Measurements from ENCODE around the gene ATP2C2. TPM values are rescaled to one million over a fixed set of nuclear protein-coding genes. Genes with fewer than 3 reads are reported as not detected.

Gene ATP2C2
- total and polyA plus RNA-seq, 12 donors: 0.07 to 2.2 (median 0.54) TPM; not detected in 2

- peak in 2 of 7 donors; percentile 6 to 34 for DNase-seq
- Histone ChIP-seq H3K4me3 (no peak overlapping the region), H3K27ac (no peak overlapping the region), H3K27me3 (no peaks in the 10 kb centered on the region), H3K4me1 (replicated peaks in 1 of 2) (no peaks in the 10 kb centered on the region), H3K36me3 (replicated peaks in 1 of 2) (no peaks in the 10 kb centered on the region), H3K9me3 (replicated peaks in 1 of 3) (no peaks in the 10 kb centered on the region)
- 95 to 98% (median 96%) methylated on average over 6 of the region's 6 CpGs for WGBS, 4 donors
- intact Hi-C loops (cut with DNase I): no loop called here
- TF ChIP-seq POLR2A (IDR thresholded peaks at IDR 0.05): no peak
- TF ChIP-seq CTCF (IDR thresholded peaks at IDR 0.05): no peak
Observed at GRCh38 chr16:84465154-84465553, 96.8 kb downstream of the ATP2C2 start.

GRCh38 chr16:84466692-84467091, 98.4 kb downstream of the ATP2C2 start:
- intact Hi-C loops (cut with DNase I): no loop called here
- Histone ChIP-seq H3K27me3 (no peaks in the 10 kb centered on the region), H3K4me1 (replicated peaks in 1 of 2) (no peaks in the 10 kb centered on the region), H3K36me3 (replicated peaks in 1 of 2) (no peaks in the 10 kb centered on the region), H3K9me3 (replicated peaks in 1 of 3) (no peaks in the 10 kb centered on the region), H3K27ac (no peak overlapping the region), H3K4me3 (no peak overlapping the region)
- DNase-seq: no peak
- no peak for TF ChIP-seq POLR2A (IDR thresholded peaks at IDR 0.05)
- no peak for TF ChIP-seq CTCF (IDR thresholded peaks at IDR 0.05)
- whole genome bisulfite sequencing, 4 donors: 48 to 95% (median 67%) methylated on average over 4 of the region's 4 CpGs

GRCh38 chr16:84467256-84467655, 98.9 kb downstream of the ATP2C2 start:
- intact Hi-C loops (cut with DNase I): no loop called here
- no peak for TF ChIP-seq POLR2A (IDR thresholded peaks at IDR 0.05)
- no peak for TF ChIP-seq CTCF (IDR thresholded peaks at IDR 0.05)
- peak in 1 of 7 donors; percentile 10 for DNase-seq
- Histone ChIP-seq H3K27me3 (no peaks in the 10 kb centered on the region), H3K27ac (no peak overlapping the region), H3K36me3 (replicated peaks in 1 of 2) (no peaks in the 10 kb centered on the region), H3K4me3 (no peak overlapping the region), H3K4me1 (replicated peaks in 1 of 2) (no peaks in the 10 kb centered on the region), H3K9me3 (replicated peaks in 1 of 3) (no peaks in the 10 kb centered on the region)
- 78 to 100% (median 92%) methylated on average over 1 of the region's 1 CpG for WGBS, 4 donors

- H3K27me3 ChIP-seq: no peaks in the 10 kb centered on the region
- H3K27ac ChIP-seq: no peak overlapping the region
- no peak for DNase-seq
Observed at GRCh38 chr16:84467709-84468108, 99.4 kb downstream of the ATP2C2 start.

More at GRCh38 chr16:84467709-84468108, 99.4 kb downstream of the ATP2C2 start:
- no peaks in the 10 kb centered on the region for H3K9me3 ChIP-seq (replicated peaks in 1 of 3)
- H3K4me3 ChIP-seq: no peak overlapping the region
- no peaks in the 10 kb centered on the region for H3K36me3 ChIP-seq (replicated peaks in 1 of 2)
- no peaks in the 10 kb centered on the region for H3K4me1 ChIP-seq (replicated peaks in 1 of 2)
- intact Hi-C loops (cut with DNase I): no loop called here
- TF ChIP-seq POLR2A (IDR thresholded peaks at IDR 0.05) (no peak), CTCF (IDR thresholded peaks at IDR 0.05) (no peak)
